HG02798 (cell line): Measurements from ENCODE around the gene FSCN2.
"Not testable (repeated sequence)": the region's sequence is repeated elsewhere in the genome, so short reads cannot be mapped to it uniquely, and the experiment has no call there.

Experiments
- ATAC-seq: cut with Tn5 transposase; IDR thresholded peaks from one replicate; pipeline ENCODE4 v1.9.1; 2021; ENCODE audit warnings: mild to moderate bottlenecking; ENCODE audit not compliant: unreplicated experiment, poor library complexity

Gene FSCN2

DNA sequence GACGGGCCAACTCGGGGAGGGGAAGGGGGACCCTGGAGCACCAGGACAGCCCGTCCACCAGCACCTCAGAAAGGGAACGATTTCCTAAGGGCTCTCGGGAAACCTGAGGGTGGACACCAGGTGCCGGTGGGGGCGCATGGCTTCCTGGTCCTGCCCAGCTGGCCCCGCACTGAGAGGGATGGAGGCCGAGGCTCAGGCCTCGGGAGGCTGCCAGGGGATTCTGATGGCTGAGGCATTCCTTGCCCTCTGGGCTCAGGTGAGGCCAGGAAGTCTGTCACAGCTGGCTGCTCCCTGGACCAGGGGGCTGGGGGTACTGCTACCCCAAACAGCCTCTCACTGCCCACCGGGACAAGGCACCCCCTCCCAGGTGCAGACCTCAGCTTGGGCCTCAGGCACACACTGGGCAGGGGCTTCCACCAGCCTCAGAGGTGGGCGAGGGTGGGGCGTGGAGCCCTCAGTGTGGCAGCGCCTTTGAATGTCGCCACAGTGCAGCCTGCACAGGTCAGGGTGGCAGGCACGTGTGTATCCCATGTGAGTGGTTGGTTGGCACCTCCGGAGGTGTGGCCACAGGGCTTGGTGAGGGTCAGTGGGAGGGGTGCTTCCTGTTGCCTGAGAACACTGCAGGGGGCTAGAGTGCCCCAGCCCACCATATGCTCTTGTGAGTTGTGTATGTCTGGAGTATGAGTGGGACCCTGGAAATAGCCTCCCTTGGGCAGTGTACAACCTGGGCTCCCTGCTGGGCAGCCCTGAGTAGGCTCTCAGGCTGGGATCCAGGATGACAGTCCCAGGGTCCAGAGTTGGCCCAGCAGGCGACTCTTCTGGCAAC, 3.9 kb upstream of the FSCN2 start:
- no peak for ATAC-seq

DNA sequence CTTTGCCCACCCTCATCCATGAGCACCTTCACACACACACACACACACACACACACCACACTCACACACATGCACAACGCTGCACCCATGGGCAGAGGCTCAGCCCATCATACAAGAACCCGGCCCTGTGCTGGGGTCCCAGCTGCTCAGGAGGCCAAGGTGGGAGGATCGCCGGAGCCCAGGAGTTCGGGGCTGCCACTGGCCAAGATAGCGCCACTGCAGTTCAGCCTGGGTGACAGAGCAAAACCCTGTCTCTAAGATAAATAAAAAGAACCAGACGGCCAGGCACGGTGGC, 3.4 kb upstream of the FSCN2 start:
- no peak for ATAC-seq

DNA sequence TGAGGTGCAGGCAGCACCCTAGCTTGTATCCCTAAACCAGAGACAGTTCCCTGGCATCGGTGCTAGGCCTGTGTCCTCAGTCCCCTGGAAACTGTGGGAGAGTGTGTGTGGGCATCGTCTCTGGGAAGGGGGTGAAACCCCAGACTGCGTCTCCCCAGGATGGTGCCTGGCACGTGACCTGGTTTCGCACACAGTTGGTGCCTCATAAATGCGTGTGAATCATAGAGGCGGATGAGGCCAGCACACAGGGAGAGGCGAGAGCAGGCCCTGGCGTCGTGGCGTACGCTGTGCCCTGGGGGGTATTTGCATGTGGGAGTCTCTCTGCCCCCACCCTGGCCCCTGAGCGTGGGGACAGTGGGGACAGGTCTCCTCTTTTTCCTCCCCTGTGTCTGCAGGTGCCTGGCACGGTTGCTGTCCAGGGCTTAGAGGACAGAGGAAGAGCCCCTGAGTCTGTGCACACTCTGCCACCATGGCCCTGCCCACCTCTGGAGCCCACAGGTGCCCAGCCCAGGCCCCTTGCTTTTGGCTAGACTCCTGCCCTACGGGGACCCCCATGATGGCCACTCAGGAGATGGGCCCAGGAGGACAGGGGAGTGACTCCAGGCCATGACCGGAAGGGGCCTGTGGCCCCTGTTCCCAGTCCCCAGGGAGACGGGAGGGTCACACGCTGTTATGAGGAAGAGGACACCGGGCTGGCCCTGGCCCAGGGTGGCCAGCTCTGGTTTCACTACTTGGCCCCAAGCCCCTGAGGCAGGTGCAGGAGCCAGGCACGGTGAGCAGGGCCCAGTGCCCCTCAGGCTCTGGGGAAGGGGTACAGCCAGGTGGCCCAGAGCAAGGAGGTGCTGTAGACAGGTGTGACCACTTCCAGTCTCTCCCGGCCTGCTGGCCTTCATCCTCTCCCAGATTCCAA, 1.3 kb upstream of the FSCN2 start:
- no peak for ATAC-seq

DNA sequence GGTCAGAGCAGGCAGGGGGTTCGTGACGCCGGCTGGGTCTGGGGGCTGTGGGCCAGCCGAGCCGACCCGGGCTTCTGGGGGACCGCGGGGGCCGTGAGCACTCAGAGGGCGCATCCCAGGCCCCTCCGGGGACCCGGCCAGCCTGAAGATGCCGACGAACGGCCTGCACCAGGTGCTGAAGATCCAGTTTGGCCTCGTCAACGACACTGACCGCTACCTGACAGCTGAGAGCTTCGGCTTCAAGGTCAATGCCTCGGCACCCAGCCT, 140 bp downstream of the FSCN2 start:
- no peak for ATAC-seq

DNA sequence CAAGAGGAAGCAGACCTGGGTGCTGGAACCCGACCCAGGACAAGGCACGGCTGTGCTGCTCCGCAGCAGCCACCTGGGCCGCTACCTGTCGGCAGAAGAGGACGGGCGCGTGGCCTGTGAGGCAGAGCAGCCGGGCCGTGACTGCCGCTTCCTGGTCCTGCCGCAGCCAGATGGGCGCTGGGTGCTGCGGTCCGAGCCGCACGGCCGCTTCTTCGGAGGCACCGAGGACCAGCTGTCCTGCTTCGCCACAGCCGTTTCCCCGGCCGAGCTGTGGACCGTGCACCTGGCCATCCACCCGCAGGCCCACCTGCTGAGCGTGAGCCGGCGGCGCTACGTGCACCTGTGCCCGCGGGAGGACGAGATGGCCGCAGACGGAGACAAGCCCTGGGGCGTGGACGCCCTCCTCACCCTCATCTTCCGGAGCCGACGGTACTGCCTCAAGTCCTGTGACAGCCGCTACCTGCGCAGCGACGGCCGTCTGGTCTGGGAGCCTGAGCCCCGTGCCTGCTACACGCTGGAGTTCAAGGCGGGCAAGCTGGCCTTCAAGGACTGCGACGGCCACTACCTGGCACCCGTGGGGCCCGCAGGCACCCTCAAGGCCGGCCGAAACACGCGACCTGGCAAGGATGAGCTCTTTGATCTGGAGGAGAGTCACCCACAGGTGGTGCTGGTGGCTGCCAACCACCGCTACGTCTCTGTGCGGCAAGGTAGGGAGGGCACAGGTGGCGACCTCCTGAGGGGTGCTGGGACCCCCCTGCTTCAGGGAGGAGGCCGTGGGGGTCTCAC, 667 bp downstream of the FSCN2 start:
- no peak for ATAC-seq

DNA sequence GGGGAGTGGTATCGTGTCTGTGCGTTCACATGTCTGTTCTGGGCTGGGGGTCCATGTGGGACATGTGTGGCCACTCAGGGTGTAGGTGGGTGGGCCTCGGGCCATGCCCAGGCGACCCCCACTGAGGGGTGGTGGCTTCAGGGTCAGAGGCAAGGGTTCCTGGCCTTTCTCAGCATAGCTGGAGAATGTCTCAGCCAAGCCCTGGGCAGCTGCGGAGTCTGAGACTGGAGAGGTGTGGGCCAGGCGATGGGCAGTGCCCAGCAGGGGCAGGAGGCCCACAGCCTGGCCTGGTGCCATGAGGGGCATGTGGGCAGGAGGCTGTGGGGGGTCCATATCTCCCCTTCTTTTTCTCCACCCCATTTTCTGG, 1.2 kb downstream of the FSCN2 start:
- ATAC-seq, result no peak

DNA sequence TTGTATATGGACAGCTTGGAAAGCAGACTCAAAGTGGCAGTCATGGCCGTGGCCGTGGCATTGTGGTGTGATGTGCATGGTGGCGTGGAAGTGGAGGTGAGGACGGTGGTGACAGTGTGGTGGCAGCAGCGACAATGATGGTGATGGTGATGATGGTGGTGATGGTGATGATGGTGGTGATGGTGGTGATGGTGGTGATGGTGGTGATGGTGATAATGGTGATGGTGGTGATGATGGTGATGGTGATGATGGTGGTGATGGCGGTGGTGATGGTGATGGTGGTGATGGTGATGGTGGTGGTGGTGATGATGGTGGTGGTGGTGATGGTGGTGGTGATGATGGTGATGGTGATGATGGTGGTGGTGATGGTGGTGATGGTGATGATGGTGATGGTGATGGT, 2.8 kb downstream of the FSCN2 start:
- ATAC-seq, result not testable (repeated sequence)

DNA sequence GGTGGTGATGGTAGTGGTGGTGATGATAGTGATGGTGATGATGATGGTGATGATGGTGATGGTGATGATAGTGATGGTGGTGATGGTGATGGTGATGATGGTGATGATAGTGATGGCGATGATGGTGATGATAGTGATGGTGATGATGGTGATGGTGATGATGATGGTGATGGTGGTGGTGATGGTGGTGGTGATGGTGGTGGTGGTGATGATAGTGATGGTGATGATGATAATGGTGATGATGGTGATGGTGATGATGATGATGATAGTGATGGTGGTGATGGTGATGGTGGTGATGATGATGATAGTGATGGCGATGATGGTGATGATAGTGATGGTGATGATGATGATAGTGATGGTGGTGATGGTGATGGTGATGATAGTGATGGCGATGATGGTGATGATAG, 3.8 kb downstream of the FSCN2 start:
- not testable (repeated sequence) for ATAC-seq

DNA sequence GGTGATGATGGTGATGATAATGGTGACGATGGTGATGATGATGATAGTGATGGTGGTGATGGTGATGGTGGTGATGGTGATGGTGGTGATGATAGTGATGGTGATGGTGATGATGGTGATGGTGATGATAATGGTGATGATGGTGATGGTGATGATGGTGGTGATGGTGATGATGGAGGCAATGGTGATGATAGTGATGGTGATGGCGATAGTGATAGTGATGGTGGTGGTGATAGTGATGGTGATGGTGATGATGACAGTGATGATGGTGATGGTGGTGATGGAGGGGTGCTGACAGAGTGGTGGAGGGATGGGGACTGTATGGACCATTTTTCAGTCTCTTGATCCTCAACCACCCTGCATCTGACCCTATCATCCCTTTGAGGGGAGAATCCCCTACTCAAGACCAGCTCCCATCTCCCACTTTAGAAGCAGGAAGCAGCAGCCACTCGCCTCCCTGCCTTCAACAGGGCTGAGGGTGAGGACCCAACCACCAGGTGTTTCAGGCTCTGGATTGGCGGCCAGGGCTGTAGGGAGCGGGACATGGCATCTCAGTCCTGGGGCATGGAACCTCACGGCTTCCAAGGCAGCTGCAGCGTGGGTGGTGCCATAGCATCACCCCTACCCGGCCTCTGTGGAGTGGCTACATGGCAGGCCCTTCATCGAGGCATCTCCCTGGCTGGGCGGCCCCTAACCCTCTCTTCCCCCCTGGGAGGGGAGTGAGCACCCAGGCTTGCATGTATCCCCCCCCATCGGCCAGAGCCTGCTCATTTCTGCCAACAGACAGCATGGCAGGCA, 4.5 kb downstream of the FSCN2 start:
- ATAC-seq, result no peak

DNA sequence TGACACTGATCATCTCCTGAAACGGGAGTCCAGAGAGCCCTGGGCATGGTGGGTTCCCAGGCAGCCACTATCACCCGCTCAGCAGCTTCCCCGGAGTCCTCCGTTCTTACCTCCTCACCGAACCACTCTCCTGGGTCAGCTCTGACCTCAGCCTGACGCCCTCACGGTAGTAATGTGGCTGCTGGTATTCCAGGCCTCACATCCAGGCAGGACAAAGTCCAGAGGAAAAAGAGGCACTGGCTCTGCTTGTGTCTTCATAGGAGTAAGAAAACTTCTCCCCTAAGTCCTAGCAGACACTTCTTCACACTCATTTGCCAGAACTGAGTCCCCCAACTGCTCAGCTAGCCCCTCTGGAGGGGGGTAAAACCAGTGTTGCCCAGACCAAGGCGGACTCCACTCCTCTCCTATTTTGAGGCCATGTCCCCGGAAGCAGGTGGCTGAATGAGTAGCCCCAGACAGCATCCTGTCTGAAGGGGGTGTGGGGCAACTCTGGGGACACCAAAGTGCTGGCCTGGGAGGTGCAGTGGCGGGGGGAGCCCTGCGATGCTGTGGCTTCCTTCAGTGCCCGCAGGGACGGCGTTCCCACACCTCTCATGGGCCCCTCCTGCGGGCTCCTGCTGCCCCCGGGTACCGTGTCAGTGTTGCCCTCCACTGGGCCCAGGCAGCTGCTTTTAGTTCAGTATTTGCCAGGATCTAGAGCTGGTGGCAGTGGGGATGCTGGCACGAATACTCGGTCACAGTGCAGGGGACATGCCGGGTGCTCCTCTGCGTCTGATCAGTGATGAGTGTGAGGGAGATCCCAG, 5.4 kb downstream of the FSCN2 start:
- ATAC-seq, result no peak

DNA sequence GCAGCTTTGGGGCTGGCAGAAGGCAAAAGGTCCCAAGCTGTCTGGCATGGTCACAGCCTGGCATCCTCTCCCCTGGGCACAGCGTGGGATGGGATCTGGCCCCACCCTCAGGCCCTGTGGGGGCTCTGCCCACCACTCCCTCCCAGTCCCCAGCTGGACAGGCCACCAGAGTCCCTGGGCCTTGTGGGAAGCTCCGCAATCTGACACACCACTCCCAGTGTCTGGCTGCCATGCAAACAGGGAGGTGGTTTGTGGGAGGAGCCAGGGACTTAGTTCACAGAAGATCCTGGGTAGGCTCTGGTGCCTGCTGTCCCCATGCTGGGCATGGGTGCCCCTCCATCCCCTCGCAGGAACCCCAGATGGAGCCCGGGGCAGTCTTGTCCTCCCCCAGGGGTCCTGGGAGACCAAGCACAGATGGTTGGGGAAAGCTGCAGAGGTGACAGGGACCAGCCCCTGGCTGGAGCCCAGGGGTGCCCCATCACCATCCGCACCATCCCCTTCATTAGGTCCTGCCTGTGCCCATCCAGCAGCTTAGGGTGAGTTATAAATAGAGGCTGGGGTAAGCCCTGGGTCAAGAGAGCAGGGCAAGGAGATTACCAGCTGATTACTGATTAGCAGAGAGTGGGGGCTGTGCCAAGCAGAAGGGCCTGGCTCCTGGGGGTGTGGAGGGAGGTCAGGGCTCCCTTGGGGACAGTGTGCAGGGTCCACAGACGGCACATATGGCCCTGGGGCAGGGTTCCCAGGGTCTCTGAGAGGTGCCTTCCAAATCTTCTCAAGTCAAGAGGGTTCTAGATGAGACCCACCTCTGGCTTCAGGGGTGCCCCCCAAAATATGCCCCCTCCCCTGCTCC, 6.2 kb downstream of the FSCN2 start:
- no peak for ATAC-seq

DNA sequence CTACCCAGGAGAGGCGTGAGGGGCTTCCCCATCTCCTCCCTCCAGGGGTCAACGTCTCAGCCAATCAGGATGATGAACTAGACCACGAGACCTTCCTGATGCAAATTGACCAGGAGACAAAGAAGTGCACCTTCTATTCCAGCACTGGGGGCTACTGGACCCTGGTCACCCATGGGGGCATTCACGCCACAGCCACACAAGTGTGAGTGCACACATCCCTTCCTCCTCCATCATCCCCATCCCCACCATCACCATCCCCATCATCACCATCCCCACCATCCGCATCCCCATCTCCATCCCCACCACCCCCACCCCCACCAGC, 6.8 kb downstream of the FSCN2 start:
- no peak for ATAC-seq

DNA sequence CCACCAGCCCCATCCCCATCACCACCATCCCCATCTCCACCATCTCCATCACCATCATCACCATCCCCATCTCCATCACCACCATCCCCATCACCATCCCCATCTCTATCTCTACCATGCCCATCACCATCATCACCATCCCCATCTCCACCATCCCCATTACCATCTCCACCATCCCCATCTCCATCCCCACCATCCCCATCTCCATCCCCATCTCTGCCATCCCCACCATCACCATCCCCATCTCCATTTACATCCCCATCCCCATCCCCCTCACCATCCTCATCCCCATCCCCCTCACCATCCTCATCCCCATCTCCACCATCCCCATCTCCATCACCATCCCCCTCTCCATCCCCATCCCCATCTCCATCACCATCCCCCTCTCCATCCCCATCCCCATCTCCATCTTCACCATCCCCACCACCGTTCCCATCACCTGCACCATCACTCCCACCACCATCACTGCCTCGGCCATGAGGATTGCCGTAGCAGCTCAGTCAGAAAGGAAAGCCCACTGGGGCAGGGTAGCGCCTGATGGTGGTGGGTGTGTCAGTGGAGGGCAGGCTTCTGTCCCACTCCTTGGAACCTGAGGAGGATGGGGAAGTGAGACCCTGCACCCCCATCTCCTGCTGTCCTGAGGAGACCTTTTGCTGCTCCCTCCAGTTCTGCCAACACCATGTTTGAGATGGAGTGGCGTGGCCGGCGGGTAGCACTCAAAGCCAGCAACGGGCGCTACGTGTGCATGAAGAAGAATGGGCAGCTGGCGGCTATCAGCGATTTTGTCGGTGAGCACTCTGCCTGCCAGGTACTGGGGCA, 7.5 kb downstream of the FSCN2 start:
- ATAC-seq, result no peak

DNA sequence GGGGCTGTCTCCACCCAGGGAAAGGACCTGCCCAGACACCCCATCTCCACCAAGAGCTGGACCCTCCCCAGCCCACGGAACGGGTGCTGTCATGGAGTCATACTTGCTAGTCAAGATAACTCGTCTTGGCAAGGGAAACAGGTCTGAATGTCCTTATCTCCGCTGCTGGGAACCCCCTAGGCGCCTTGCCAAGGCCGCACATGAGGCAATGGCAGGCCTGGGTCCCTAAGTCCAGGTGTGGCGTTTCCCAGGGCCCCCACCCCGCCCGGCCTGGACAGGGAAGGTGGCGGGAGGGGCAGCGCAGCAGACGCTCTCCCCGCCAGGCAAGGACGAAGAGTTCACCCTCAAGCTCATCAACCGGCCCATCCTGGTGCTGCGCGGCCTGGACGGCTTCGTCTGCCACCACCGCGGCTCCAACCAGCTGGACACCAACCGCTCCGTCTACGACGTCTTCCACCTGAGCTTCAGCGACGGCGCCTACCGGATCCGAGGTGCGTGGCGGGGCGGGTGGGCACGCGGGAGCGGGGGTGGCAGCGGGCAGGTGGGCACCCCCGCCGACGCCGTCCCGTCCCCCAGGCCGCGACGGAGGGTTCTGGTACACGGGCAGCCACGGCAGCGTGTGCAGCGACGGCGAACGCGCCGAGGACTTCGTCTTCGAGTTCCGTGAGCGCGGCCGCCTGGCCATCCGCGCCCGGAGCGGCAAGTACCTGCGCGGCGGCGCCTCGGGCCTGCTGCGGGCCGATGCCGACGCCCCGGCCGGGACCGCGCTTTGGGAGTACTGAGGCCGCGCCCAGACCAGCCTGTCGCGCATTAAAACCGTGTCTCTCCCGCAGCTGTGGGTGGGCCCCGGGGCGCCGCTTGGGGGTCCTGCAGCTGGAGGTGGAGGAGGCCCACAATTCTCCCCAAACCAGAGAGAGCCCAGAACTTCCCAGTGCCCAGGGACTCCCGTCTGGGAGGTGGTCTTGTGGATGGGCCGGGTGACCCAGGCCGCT, 8.4 kb downstream of the FSCN2 start:
- no peak for ATAC-seq

DNA sequence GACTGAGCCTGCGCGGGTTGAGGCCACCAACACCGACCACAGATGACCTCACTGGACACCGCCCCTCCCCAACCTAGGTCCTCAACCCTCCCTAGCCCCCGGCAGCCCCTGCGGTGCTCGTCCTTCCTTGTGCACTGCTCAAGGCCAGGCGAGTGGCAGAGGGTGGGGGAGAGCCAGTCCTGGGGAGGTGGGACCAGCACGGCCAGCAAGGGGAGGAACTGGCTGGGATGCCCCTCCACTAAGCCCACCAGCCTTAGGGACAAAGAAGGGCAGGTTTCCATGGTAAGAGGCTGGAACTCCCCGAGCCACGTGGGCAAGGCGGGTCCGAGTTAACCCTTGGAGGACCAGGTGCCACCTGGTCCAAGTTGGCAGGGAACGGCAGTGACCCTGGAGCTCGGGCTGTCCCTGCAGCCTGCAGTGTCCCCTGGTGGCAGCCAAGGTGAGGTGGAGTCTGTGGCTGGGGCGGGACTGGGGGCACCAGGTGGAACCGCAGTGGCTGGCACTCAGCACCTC, 9.2 kb downstream of the FSCN2 start:
- ATAC-seq, result no peak

DNA sequence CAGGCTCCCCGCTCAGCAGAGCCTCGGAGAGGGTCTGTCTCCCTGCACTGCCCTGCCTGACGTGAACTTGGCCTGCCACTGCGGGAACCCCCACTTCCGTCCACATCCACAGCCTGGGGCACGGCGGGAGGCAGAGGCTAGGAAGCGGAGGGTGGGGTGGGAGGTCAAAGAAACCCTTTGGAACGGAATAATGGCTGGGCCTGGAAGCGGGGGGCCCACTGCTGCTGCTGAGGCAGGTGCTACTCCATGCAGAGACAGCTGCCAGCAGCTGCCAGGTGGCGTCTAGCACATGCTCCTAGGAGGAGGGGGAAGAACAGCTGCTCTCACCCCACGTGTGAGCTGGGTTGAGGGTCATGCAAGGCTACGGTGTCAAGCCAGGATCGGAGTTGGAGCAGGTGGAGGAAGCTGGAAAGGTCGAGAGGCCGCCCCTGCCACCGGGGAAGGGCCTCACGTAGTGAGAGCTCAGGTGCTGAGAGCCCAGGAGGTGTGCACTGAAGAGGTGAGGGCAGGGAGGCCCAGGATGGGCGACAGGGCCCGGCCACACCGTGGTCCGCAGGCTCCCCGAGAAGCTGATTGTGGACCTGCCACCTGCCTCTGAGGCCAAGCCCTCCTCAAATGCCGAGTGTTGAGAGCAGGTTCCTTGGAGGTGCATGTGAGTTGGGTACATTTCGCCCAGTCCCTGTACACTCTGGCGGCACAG, 9.8 kb downstream of the FSCN2 start:
- ATAC-seq, result no peak
